Gastroesophageal sphincter (tissue), 3 donors: ENCODE measurements around the gene PCTP.

Experiments used
- CTCF ChIP-seq, 4 experiments: fragments of 200-600 bp in 2 of 4; fragments of 450-650 bp in 2 of 4; sonication (generic) in 1 of 4; IDR thresholded peaks; one replicate each; pipeline ENCODE4 v1.5.1; 2017 to 2019; ENCODE audit warnings: antibody characterized with exemption in 4 of 4, mild to moderate bottlenecking in 2 of 4, moderate library complexity in 2 of 4
- EP300 ChIP-seq: sonication (generic); formaldehyde crosslinking; IDR thresholded peaks from one replicate; pipeline ENCODE4 v1.6.1; 2017; ENCODE audit warnings: antibody characterized with exemption, mild to moderate bottlenecking
- POLR2A ChIP-seq, 2 donors: fragments of 450-650 bp; IDR thresholded peaks; one replicate each; pipeline ENCODE4 v1.6.1; 2017; ENCODE audit warnings: antibody characterized with exemption in 2 of 2, mild to moderate bottlenecking in 2 of 2, moderate library complexity in 1 of 2
- POLR2AphosphoS5 ChIP-seq: sonication (generic); formaldehyde crosslinking; IDR thresholded peaks from one replicate; pipeline ENCODE4 v1.6.1; 2017; ENCODE audit warnings: antibody characterized with exemption

GRCh38 chr17:55757659-55758058 is 6.8 kb downstream of the PCTP start:
- TF ChIP-seq POLR2A (IDR thresholded peaks at IDR 0.05): no peak
- TF ChIP-seq CTCF (IDR thresholded peaks at IDR 0.05): no peak
- TF ChIP-seq POLR2AphosphoS5: no peak
- no peak for TF ChIP-seq EP300
